Stimulated activated CD8-positive, alpha-beta memory T cell treated with anti-CD3 and anti-CD28 coated beads, Interleukin-12 subunit alpha, Interleukin-12 subunit beta, amount 100 ng/mL, for 4 hours (primary cell): ENCODE results near the gene PDHA1.
A peak's percentile ranks its signal among the peaks of the same experiment; 100 is the strongest.

ENCODE experiments used
- DNase-seq: peaks from one replicate; pipeline ENCODE4 v3.0.0-alpha.2; 2020; ENCODE audit warnings: low read depth

PDHA1 gene

GRCh38 chrX:19343535-19344408, at the start of gene PDHA1:
PDHA1 (plus strand) TSS chrX:19343927; CDS start chrX:19344038, 111 bp downstream.
- DNase-seq = peak; percentile 80

DNA sequence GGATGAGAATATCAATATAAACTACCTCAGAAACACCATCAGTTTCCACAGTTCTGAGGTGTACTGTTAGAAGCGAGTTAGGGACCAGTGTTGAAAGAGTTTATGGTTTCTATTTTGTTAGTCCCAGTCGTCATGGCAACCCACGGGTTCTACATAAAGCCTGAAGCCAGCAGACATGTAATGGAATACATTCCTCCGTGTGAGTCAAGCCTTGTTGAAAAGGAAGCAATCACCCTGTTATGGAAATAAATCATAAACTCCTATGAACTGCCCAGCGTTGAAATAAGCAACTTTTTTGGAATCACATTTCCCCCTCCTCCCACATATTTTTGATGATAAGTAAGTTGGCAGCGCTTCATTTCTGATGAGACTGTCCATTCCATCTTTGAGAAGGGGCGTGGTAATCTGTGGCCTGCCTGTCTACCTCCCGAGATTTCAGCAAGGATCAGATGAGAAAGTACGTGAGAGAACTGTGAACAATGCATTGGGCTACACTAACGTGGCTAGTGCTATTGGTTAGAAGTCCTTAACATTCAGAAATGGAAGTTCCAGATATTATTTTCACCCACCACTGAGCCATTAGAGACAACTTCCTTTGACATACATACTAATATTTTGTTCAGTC, 40.4 kb upstream of the PDHA1 start:
- no peak for DNase-seq

GRCh38 chrX:19326567-19326966, 17.2 kb upstream of the PDHA1 start:
- no peak for DNase-seq

GRCh38 chrX:19331831-19332230, 11.9 kb upstream of the PDHA1 start:
- DNase-seq = no peak

DNA sequence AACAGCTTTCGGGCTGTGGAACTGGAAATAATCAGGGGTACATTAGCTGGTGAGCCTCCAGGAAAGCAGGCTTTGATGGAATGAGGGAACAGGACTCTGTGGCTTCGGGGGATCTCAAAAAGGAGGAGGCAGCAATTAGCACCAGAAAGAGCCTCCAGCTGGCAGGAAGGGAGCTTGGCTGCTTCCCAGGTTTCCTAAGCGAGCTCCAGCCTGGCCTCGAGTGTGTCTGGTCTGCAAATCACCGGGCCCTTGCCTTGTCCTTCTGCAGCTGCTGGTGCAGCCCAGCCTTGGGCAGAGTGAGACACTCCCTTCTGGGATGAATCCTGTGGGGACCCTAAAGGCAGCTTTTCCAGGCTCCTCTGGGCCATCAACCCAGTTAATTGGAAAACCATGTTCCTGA, 10.7 kb upstream of the PDHA1 start:
- no peak for DNase-seq

DNA sequence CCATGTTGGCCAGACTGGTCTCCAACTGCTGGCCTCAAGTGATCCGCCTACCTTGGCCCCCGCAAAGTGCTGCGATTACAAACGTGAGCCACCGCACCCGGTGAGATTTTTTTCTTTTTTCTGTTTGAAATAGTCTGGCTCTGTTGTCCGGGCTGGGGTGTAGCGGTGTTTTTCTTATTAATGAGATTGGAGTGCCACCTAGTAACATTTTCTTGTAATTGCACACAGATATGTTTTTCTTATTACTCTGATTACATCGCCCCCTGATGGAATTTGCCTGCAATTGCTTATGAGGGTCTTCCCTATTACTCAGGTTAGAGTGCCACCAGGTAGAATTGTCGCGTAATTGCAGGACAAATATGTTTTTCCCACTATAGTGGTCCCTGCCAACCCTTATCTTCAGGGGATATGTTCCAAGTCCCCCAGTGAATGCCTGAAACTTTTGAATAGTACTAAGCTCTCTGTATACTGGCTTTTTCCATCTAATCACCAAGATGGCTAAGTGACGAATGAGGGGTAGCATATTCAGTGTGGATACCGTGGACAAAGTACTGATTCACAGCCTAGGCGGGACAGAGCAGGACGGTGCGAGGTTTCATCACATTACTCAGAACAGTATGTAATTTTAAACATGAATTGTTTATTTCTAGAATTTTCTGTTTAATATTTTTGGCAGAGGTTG, 8.6 kb upstream of the PDHA1 start:
- no peak for DNase-seq

- no peak for DNase-seq
Observed at GRCh38 chrX:19342331-19342906, 1.3 kb upstream of the PDHA1 start.

DNA sequence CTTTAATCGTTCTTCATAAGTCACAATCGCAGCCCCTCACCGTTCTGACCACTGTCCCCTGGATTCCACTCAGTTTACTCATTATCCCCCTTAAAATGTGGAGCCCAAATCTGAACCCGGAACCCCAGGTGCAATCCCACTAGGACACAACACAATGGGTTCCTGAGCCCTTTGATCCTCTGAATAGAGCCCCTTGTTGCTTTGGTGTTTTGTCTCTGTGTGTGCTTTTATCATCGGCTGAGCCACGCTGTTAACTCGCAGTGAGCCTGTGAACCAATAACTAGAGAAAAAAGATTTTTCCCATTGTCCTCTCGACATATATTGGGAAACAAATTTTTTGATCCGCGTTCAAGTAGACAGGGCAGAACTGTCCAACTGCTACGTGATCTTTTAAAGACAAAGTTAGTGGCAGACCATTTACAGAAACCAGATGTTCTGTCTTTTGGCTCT, 617 bp upstream of the PDHA1 start:
- DNase-seq = no peak

DNA sequence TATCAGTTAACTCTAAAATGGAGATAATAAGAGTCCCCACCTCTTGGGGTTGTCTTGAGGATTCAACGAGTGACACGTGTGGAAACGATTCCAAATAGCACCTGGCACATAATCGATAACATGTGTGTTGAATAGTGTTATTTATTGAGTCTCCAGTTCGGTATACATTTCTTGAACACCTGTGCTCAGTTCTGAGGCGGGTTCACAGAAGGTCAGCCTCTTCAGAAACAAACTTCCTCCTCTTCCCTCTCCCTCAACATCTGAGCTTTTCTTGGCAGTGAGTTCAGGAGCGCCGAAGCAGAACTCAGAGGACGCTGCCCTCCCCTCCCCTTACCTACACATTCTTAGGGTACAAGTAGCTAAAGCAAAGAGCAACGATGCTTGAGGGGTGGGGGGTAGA, 934 bp downstream of the PDHA1 start:
- DNase-seq = no peak

DNA sequence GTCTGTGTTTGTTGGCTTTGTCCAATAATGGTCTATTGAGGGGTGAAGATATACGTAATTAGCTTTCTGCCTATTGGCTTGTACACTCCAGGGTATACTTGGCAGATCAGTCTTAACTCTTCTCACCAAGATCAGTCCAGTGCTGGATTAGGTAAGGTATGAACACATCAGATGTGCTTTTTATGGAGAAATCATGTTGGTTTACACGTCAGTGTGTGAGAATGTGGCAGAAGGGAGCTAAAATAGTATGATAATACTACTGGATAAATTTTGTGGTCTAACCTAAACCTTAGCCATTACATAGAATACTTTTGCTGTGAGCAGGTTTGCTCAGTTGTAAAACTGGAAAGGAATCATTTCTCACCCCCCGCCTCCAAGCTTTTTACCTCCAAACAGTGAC, 4.2 kb downstream of the PDHA1 start:
- no peak for DNase-seq

- no peak for DNase-seq
Observed at GRCh38 chrX:19349264-19349663, 5.5 kb downstream of the PDHA1 start.

- no peak for DNase-seq
Observed at GRCh38 chrX:19350941-19351384, 7.2 kb downstream of the PDHA1 start.

DNA sequence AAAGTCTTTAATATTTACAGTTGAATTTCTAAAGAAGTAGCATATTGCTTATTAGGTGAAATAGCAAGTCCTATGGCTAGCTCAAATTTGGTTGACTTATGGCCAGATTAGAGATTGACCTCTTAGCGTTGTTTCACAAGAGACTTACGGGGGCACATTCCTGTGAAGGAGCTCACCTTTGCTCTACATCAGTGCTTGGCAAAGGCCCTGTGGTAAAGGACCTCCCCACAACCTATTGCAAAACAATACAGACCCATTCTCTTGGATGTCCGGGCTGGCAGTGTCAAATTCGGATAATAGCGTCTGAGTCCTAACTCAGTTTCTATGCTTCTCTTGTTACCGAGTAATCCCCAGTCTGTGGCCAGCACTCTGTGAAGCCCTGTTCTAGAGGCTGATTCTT, 10.9 kb downstream of the PDHA1 start:
- no peak for DNase-seq

- DNase-seq = no peak
Observed at GRCh38 chrX:19358521-19358920, 14.8 kb downstream of the PDHA1 start.

GRCh38 chrX:19360903-19361302, 17.2 kb downstream of the PDHA1 start:
- no peak for DNase-seq

DNA sequence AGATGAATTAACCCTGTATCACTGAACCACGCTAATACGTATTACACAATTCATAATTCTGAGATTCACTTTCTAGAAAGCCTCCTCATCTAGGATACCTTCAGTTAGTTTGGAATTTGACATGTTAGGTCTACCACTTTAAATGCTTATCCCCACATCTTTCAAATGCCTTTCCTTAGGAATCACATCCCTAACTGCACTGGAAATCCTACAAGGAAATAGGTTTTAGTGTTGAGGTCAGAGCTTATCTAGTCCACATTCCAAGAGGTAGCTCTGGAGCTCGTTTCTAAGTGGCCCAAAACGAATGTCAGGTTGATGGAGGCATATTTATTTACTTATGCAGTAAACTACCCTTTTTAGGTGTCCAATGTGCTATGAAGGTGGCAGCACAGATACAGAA, 18.0 kb downstream of the PDHA1 start:
- DNase-seq = no peak

DNA sequence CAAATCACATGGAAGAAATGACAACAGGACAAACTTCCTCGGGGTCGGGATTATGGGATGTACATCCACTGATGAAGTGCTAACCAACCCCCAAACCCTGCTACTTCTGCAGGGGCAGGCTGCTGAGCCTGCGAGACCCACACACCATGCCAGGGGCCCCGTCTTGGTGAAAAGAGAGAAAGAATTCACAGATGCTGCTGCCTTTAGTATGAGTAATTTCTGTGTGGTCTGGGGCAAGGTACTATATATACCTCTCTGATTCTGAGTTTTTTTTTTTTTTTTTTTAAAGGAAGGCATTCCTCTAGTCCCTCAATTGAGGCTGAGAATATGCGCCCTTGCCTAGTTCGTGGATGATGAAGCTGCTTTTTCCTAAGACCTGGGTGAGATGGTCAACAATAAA, 24.8 kb downstream of the PDHA1 start:
- DNase-seq = no peak

DNA sequence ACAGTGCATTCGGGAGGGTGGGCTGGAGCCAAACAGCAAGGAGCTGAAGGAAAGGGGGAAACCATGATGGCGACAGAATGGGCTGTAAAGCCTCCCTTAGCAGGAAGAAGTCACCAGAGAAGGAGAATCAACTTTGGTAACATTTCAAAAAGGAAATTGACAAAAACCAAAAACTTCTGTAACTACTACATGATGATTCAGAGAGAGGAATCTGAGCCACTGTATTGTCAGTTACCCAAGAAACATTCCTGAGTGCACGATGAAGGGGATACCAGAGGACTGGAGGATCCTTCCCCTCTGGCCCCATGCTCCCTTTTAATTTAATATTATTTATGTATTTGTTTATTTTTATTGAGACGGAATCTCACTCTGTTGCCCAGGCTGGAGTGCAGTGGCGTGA, 26.3 kb downstream of the PDHA1 start:
- no peak for DNase-seq

DNA sequence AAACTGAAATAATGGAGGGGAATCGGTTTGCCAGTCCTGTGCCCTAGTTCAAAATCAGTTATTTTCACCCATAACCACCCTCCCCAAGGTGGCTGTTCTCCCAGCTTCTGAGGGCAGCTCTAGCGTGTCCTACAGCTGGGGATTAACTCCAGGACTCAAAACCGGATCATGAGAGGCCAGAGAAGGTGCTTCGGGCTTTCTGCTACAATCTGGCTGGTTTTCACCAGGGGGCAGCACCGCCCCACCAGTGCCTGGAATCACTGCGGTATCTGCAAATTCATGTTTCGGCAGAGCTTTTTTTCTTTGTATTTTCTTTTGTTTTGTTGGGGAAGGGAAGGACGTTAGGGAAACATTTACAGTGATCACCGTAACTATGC, 28.4 kb downstream of the PDHA1 start:
- DNase-seq = peak; percentile 13

GRCh38 chrX:19372547-19373331, 29.0 kb downstream of the PDHA1 start:
- DNase-seq = no peak

GRCh38 chrX:19373351-19373891, 29.7 kb downstream of the PDHA1 start:
- DNase-seq = no peak
